K562 (cell line): ENCODE measurements around the gene MAML1. TPM values are rescaled to one million over a fixed set of nuclear protein-coding genes. Genes with fewer than 3 reads are reported as not detected.
A peak's percentile ranks its signal among the peaks of the same experiment; 100 is the strongest.

Experiments used
- ARID1B ChIP-seq: fragments of 450-650 bp; IDR thresholded peaks from 2 replicates; pipeline ENCODE4 v1.6.1; 2016; ENCODE audit warnings: antibody characterized with exemption, mild to moderate bottlenecking, inconsistent platforms
- FOS ChIP-seq: IDR thresholded peaks from 3 replicates; pipeline ENCODE4 v1.6.1; 2011; ENCODE audit not compliant: insufficient read length; ENCODE audit errors: extremely low read depth
- HNRNPLL ChIP-seq: fragments of 200-400 bp; formaldehyde crosslinking; IDR thresholded peaks from 2 replicates; pipeline ENCODE4 v1.6.1; 2017; ENCODE audit warnings: low read length, low read depth, mild to moderate bottlenecking; ENCODE audit not compliant: poor library complexity, severe bottlenecking
- POU5F1 ChIP-seq: fragments of 150-350 bp; IDR thresholded peaks from 2 replicates; pipeline ENCODE4 v1.6.1; 2014; ENCODE audit warnings: borderline replicate concordance, low read length, low read depth, mild to moderate bottlenecking; ENCODE audit not compliant: partially characterized antibody
- SIN3A ChIP-seq, 2 experiments: fragments of 150-350 bp in 1 of 2; IDR thresholded peaks; 2 replicates each; pipeline ENCODE4 v1.6.1; 2011 to 2016; ENCODE audit warnings: borderline replicate concordance in 2 of 2, low read depth in 2 of 2, low read length in 2 of 2, mild to moderate bottlenecking in 2 of 2, moderate library complexity in 2 of 2; ENCODE audit not compliant: control insufficient read depth in 1 of 2
- SOX6 ChIP-seq: fragments of 450-650 bp; IDR thresholded peaks from 2 replicates; pipeline ENCODE4 v1.6.1; 2014; ENCODE audit warnings: mild to moderate bottlenecking
- ZNF282 ChIP-seq: sonication (generic); formaldehyde crosslinking; IDR thresholded peaks from 2 replicates; pipeline ENCODE4 v1.8.1; 2023; ENCODE audit warnings: missing genetic modification reagents
- polyA plus RNA-seq, 8 experiments: library from polyadenylated mRNA; depleted of rRNA in 4 of 8; stranded (reverse) in 5 of 8; unstranded in 3 of 8; fragments of >200 nt; fragmentation: Nextera tagmentation in 2 of 8; fragmentation: Illumina TruSeq in 1 of 8; extraction: Ambion mirVana in 2 of 8; extraction: Trizol in 1 of 8; gene quantifications; 2 replicates each; pipeline versions ENCODE4 v1.2.1 to v1.2.3, GENCODE V29; 2011 to 2014; ENCODE audit warnings: inconsistent platforms in 1 of 8, missing spikeins in 1 of 8
- total RNA-seq, 7 experiments: library from RNA; depleted of rRNA in 6 of 7; stranded (reverse); fragments of >200 nt in 6 of 7; fragmentation: Illumina TruSeq in 2 of 7; extraction: Trizol in 2 of 7; gene quantifications; 2 replicates each; pipeline versions ENCODE4 v1.2.1 to v1.2.3, GENCODE V29; 2011 to 2021; ENCODE audit warnings: low replicate concordance in 1 of 7
- TF ChIP-seq, protein P1 (sequence below), 2 experiments: fragments of 450-650 bp; formaldehyde crosslinking in 1 of 2; IDR thresholded peaks; 2 replicates each; pipeline versions ENCODE4 v1.4.0 to v1.6.1; 2014 to 2020; ENCODE audit warnings: mild to moderate bottlenecking in 2 of 2, borderline replicate concordance in 1 of 2, low read depth in 1 of 2
- TF ChIP-seq, protein P2 (sequence below), 2 experiments: fragments of 450-650 bp in 1 of 2; sonication (generic) in 1 of 2; formaldehyde crosslinking in 1 of 2; IDR thresholded peaks; 2 replicates each; pipeline versions ENCODE4 v1.7.1 to v1.9.0; 2016 to 2022; ENCODE audit warnings: inconsistent platforms in 1 of 2, mild to moderate bottlenecking in 1 of 2, missing genetic modification reagents in 1 of 2

MAML1 gene
- total and polyA plus RNA-seq, 9 of the 15 experiments (the other 6 are each of a cell fraction or from before 2014, with no cell fraction given), result 0.32 to 18.4 (median 7.0) TPM

- TF ChIP-seq, protein P1, sequence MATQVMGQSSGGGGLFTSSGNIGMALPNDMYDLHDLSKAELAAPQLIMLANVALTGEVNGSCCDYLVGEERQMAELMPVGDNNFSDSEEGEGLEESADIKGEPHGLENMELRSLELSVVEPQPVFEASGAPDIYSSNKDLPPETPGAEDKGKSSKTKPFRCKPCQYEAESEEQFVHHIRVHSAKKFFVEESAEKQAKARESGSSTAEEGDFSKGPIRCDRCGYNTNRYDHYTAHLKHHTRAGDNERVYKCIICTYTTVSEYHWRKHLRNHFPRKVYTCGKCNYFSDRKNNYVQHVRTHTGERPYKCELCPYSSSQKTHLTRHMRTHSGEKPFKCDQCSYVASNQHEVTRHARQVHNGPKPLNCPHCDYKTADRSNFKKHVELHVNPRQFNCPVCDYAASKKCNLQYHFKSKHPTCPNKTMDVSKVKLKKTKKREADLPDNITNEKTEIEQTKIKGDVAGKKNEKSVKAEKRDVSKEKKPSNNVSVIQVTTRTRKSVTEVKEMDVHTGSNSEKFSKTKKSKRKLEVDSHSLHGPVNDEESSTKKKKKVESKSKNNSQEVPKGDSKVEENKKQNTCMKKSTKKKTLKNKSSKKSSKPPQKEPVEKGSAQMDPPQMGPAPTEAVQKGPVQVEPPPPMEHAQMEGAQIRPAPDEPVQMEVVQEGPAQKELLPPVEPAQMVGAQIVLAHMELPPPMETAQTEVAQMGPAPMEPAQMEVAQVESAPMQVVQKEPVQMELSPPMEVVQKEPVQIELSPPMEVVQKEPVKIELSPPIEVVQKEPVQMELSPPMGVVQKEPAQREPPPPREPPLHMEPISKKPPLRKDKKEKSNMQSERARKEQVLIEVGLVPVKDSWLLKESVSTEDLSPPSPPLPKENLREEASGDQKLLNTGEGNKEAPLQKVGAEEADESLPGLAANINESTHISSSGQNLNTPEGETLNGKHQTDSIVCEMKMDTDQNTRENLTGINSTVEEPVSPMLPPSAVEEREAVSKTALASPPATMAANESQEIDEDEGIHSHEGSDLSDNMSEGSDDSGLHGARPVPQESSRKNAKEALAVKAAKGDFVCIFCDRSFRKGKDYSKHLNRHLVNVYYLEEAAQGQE (IDR thresholded peaks at IDR 0.05; ENCODE audit: borderline replicate concordance), result peak; percentile 35; the same call in 1 of the 2 replicates
- TF ChIP-seq, protein P1 (CRISPR knock-in tag; IDR thresholded peaks at IDR 0.05; ENCODE audit: low read depth), result no peak
- no peak for TF ChIP-seq ARID1B
- no peak for TF ChIP-seq ZNF282
- 0 out of 4 replicates have a peak, but pooled peaks of 1 of the 2 experiments have one; percentile 21 for TF ChIP-seq SIN3A (IDR thresholded peaks at IDR 0.05; ENCODE audit: borderline replicate concordance in 2 of 2, control insufficient read depth in 1 of 2, low read depth in 2 of 2, low read length in 2 of 2)
- no peak for TF ChIP-seq FOS
- TF ChIP-seq HNRNPLL, result no peak
- TF ChIP-seq, protein P2, sequence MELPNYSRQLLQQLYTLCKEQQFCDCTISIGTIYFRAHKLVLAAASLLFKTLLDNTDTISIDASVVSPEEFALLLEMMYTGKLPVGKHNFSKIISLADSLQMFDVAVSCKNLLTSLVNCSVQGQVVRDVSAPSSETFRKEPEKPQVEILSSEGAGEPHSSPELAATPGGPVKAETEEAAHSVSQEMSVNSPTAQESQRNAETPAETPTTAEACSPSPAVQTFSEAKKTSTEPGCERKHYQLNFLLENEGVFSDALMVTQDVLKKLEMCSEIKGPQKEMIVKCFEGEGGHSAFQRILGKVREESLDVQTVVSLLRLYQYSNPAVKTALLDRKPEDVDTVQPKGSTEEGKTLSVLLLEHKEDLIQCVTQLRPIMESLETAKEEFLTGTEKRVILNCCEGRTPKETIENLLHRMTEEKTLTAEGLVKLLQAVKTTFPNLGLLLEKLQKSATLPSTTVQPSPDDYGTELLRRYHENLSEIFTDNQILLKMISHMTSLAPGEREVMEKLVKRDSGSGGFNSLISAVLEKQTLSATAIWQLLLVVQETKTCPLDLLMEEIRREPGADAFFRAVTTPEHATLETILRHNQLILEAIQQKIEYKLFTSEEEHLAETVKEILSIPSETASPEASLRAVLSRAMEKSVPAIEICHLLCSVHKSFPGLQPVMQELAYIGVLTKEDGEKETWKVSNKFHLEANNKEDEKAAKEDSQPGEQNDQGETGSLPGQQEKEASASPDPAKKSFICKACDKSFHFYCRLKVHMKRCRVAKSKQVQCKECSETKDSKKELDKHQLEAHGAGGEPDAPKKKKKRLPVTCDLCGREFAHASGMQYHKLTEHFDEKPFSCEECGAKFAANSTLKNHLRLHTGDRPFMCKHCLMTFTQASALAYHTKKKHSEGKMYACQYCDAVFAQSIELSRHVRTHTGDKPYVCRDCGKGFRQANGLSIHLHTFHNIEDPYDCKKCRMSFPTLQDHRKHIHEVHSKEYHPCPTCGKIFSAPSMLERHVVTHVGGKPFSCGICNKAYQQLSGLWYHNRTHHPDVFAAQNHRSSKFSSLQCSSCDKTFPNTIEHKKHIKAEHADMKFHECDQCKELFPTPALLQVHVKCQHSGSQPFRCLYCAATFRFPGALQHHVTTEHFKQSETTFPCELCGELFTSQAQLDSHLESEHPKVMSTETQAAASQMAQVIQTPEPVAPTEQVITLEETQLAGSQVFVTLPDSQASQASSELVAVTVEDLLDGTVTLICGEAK (IDR thresholded peaks at IDR 0.05), result 0 out of 2 replicates have a peak, but pooled peaks have one; percentile 1
- TF ChIP-seq, protein P2 (CRISPR knock-in tag; IDR thresholded peaks at IDR 0.05), result no peak
- no peak for TF ChIP-seq POU5F1
- TF ChIP-seq SOX6, result peak; percentile 38; the same call in 1 of the 2 replicates
Measured at GRCh38 chr5:179730852-179731251, 1.8 kb upstream of the MAML1 start (continued).
